Fibroblast of mammary gland (primary cell): ENCODE data around the gene HAT1.

Experiments
- DNase-seq: peaks from one replicate; pipeline ENCODE4 v3.0.0-alpha.2; 2010; ENCODE audit warnings: low read depth
- H3K4me3 ChIP-seq: 2 replicates; pipeline ENCODE4 v1.5.1; 2011; ENCODE audit warnings: low read depth, mild to moderate bottlenecking, low read length, moderate library complexity; ENCODE audit not compliant: control insufficient read depth
- CTCF ChIP-seq: conservative IDR thresholded peaks from 2 replicates; pipeline ENCODE4 v1.5.1; 2011; ENCODE audit warnings: low read depth, low read length, inconsistent platforms; ENCODE audit not compliant: control insufficient read depth, insufficient read depth

The HAT1 gene, protein sequence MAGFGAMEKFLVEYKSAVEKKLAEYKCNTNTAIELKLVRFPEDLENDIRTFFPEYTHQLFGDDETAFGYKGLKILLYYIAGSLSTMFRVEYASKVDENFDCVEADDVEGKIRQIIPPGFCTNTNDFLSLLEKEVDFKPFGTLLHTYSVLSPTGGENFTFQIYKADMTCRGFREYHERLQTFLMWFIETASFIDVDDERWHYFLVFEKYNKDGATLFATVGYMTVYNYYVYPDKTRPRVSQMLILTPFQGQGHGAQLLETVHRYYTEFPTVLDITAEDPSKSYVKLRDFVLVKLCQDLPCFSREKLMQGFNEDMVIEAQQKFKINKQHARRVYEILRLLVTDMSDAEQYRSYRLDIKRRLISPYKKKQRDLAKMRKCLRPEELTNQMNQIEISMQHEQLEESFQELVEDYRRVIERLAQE

DNA sequence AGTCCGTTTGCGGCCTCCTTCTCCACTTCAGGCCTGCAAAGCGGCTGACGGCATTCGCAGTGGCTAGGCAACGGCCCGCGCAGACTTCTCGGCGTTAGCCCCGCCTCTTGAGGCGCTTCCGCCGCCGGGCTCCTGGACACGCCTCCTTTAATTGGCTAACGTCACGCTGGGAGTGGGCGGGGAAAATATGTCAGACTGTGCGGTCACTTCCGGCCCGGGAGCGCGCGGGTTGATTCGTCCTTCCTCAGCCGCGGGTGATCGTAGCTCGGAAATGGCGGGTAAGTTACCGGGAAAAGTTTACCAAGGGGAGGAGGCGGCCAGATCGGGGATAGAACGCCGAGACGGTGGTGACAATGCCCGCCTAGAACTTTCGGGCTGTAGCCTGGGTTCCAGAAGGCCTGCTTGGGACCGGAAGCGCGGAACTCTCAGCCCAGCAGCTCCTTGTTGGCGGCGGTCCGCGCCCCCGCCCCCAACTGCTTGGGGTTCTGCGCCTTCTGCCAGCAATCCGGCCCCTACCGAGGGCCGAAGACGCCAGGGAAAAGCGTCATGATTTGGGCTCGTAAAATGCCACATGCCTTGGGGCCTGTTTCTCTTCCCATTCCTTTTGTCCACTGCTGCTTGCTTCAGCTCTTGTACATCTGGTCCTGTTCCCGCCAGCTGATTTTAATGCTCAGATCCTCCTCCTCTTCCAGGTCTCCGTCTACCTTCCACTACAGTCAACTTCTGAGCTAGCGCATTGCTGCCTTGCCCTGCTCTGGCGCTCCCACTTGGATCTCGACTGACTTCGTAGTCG lies at the start of gene HAT1:
Gene HAT1 (plus strand): TSS at position 232 of the 793 bp plus-strand sequence. CDS start 40 bp downstream, at position 272.
- peak within 1 kb of the TSS; percentile 96 for H3K4me3 ChIP-seq
- DNase-seq = peak; percentile 97

GRCh38 chr2:171874517-171874916 lies 47.7 kb upstream of the HAT1 start:
- DNase-seq = no peak
- H3K4me3 ChIP-seq = no peak overlapping the region
- TF ChIP-seq CTCF = no peak

More for the DNA sequence above, at the start of gene HAT1:
- no peak for TF ChIP-seq CTCF

DNA sequence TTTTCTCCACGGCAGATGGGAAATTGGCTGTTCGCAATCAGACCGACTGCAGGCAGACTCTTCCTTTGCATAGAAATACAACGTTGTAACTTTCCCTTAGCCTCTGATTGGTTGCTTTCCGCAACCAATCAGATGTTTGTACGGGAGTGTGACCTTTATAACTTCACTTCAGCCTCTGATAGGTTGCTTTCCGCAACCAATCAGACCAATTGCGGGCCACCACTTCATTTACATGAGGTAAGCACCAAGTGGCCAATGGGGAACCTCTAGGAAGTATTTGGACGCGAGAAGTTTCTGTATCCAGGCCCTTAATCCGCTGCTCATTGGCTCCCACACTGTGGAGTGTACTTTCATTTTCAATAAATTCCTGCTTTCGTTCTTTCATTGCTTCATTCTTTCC lies 47.3 kb upstream of the HAT1 start:
- DNase-seq = no peak
- no peak for TF ChIP-seq CTCF

DNA sequence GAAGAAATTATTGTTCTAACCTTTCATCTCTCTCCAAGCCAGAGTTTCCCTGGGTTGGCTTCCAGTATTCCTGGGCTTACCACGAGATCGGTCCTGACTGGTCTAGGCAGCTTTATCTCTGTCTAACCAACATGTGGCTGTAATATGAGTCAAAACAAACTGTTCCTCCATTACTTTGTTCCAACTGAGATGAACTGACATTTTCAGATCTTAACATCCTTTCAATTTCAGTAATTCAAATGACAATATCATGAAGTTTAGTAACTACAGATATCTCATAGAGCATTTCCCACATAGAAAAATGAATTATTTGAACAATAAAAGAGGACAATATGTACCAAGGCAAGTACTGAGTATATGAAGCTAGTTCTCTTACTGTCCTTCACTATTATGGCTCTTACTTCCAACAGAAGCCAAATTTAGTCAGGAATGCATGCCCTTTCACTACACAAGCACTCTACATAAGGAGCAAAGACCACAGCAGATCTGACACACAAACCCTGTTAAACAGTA lies 43.7 kb upstream of the HAT1 start:
- peak; percentile 72 for DNase-seq
- H3K4me3 ChIP-seq = no peak overlapping the region
- TF ChIP-seq CTCF = no peak

More for the DNA sequence above, 47.3 kb upstream of the HAT1 start:
- no peak overlapping the region for H3K4me3 ChIP-seq

GRCh38 chr2:171879865-171880264 lies 42.4 kb upstream of the HAT1 start:
- no peak for TF ChIP-seq CTCF
- no peak for DNase-seq
- no peak overlapping the region for H3K4me3 ChIP-seq

GRCh38 chr2:171880774-171881173 lies 41.5 kb upstream of the HAT1 start:
- no peak for DNase-seq
- no peak for TF ChIP-seq CTCF
- H3K4me3 ChIP-seq = no peak overlapping the region
